SK-N-SH treated with all-trans-retinoic acid at 6 μM for 48 hours (cell line): ENCODE results near the gene ENC1.

Experiments used
- ATAC-seq: fragments of 200-7000 bp; cut with Tn5 transposase; 3 replicates; pipeline ENCODE4 v1.9.1; 2020; ENCODE audit warnings: mild to moderate bottlenecking, moderate library complexity
- ARNTL ChIP-seq: fragments of 450-650 bp; formaldehyde crosslinking; IDR thresholded peaks from 2 replicates; pipeline ENCODE4 v1.5.0; 2020; ENCODE audit warnings: low read depth, mild to moderate bottlenecking, moderate library complexity, borderline replicate concordance
- BACH2 ChIP-seq: fragments of 250-450 bp; sonication (Bioruptor Pico); IDR thresholded peaks from 2 replicates; pipeline ENCODE4 v1.9.0; 2021; ENCODE audit warnings: mild to moderate bottlenecking, borderline replicate concordance
- CREB5 ChIP-seq: fragments of 250-450 bp; sonication (Bioruptor Pico); IDR thresholded peaks from 2 replicates; pipeline ENCODE4 v1.5.1; 2020; ENCODE audit warnings: low read depth, mild to moderate bottlenecking, moderate library complexity
- CSRNP3 ChIP-seq: fragments of 250-450 bp; sonication (Bioruptor Pico); IDR thresholded peaks from 2 replicates; pipeline ENCODE4 v1.5.1; 2021; ENCODE audit warnings: mild to moderate bottlenecking, moderate library complexity
- ESRRG ChIP-seq: fragments of 250-450 bp; sonication (Bioruptor Pico); IDR thresholded peaks from 2 replicates; pipeline ENCODE4 v1.6.1; 2021; ENCODE audit warnings: mild to moderate bottlenecking
- GLIS3 ChIP-seq: fragments of 250-450 bp; sonication (Bioruptor Pico); IDR thresholded peaks from 2 replicates; pipeline ENCODE4 v1.5.0; 2020; ENCODE audit warnings: mild to moderate bottlenecking, moderate library complexity
- ISL1 ChIP-seq: fragments of 250-450 bp; sonication (Bioruptor Pico); IDR thresholded peaks from 2 replicates; pipeline ENCODE4 v2.1.2; 2022; ENCODE audit warnings: mild to moderate bottlenecking, moderate library complexity
- OSR1 ChIP-seq: fragments of 250-450 bp; sonication (Bioruptor Pico); IDR thresholded peaks from 2 replicates; pipeline ENCODE4 v1.8.0; 2022; ENCODE audit warnings: moderate library complexity, mild to moderate bottlenecking, inconsistent platforms
- PATZ1 ChIP-seq: fragments of 250-450 bp; sonication (Bioruptor Pico); IDR thresholded peaks from 2 replicates; pipeline ENCODE4 v1.8.0; 2020; ENCODE audit warnings: mild to moderate bottlenecking, moderate library complexity, borderline replicate concordance
- POU6F1 ChIP-seq: fragments of 250-450 bp; sonication (Bioruptor Pico); IDR thresholded peaks from 2 replicates; pipeline ENCODE4 v1.8.0; 2021; ENCODE audit warnings: low read depth, mild to moderate bottlenecking, moderate library complexity, borderline replicate concordance
- PPARA ChIP-seq: fragments of 250-450 bp; sonication (Bioruptor Pico); IDR thresholded peaks from 2 replicates; pipeline ENCODE4 v1.5.0; 2020; ENCODE audit warnings: mild to moderate bottlenecking, borderline replicate concordance
- RARB ChIP-seq: fragments of 250-450 bp; sonication (Bioruptor Pico); IDR thresholded peaks from 2 replicates; pipeline ENCODE4 v1.8.0; 2021; ENCODE audit warnings: mild to moderate bottlenecking, moderate library complexity
- SNAI2 ChIP-seq: fragments of 250-450 bp; sonication (Bioruptor Pico); IDR thresholded peaks from 2 replicates; pipeline ENCODE4 v1.5.0; 2020; ENCODE audit warnings: mild to moderate bottlenecking, moderate library complexity
- TCF4 ChIP-seq: fragments of 250-450 bp; sonication (Bioruptor Pico); IDR thresholded peaks from 2 replicates; pipeline ENCODE4 v1.8.0; 2021; ENCODE audit warnings: mild to moderate bottlenecking, moderate library complexity, borderline replicate concordance
- TOX ChIP-seq: fragments of 250-450 bp; sonication (Bioruptor Pico); IDR thresholded peaks from 2 replicates; pipeline ENCODE4 v1.8.0; 2021; ENCODE audit warnings: mild to moderate bottlenecking, moderate library complexity, borderline replicate concordance
- TSHZ2 ChIP-seq: fragments of 250-450 bp; sonication (Bioruptor Pico); IDR thresholded peaks from 2 replicates; pipeline ENCODE4 v1.5.0; 2020; ENCODE audit warnings: mild to moderate bottlenecking, moderate library complexity
- ZC3H10 ChIP-seq: fragments of 250-450 bp; sonication (Bioruptor Pico); IDR thresholded peaks from 2 replicates; pipeline ENCODE4 v1.5.1; 2021; ENCODE audit warnings: mild to moderate bottlenecking, moderate library complexity
- ZFP30 ChIP-seq: fragments of 450-650 bp; formaldehyde crosslinking; IDR thresholded peaks from 2 replicates; pipeline ENCODE4 v1.5.0; 2022; ENCODE audit warnings: mild to moderate bottlenecking, moderate library complexity
- ZNF565 ChIP-seq: fragments of 450-650 bp; formaldehyde crosslinking; conservative IDR thresholded peaks from 2 replicates; pipeline ENCODE4 v1.5.0; 2020; ENCODE audit warnings: low read depth, mild to moderate bottlenecking, moderate library complexity
- ZNF70 ChIP-seq: fragments of 450-650 bp; formaldehyde crosslinking; IDR thresholded peaks from 2 replicates; pipeline ENCODE4 v1.5.0; 2020; ENCODE audit warnings: mild to moderate bottlenecking, moderate library complexity
- ZNF8 ChIP-seq: fragments of 450-650 bp; formaldehyde crosslinking; IDR thresholded peaks from 2 replicates; pipeline ENCODE4 v1.5.0; 2020; ENCODE audit warnings: mild to moderate bottlenecking, moderate library complexity

The ENC1 gene

GRCh38 chr5:74599148-74599547, 41.4 kb downstream of the ENC1 start (continued):
- no peak for TF ChIP-seq ZFP30 (CRISPR knock-in tag)
- TF ChIP-seq, all 23 proteins: peak for 0

- TF ChIP-seq ARNTL (no peak), ZFP30 (CRISPR knock-in tag) (no peak), SNAI2 (CRISPR knock-in tag) (no peak), PATZ1 (no peak), GLIS3 (CRISPR knock-in tag) (no peak), CSRNP3 (CRISPR knock-in tag) (no peak), TCF4 (CRISPR knock-in tag) (no peak), TOX (CRISPR knock-in tag) (no peak), CREB5 (CRISPR knock-in tag) (no peak), RARB (CRISPR knock-in tag) (no peak), POU6F1 (CRISPR knock-in tag) (no peak)
Observed at GRCh38 chr5:74598731-74599130, 41.8 kb downstream of the ENC1 start.

GRCh38 chr5:74596927-74597326, 43.6 kb downstream of the ENC1 start:
- TF ChIP-seq RARB (CRISPR knock-in tag) (no peak), OSR1 (no peak), ZNF565 (no peak), ARNTL (no peak), ZNF70 (CRISPR knock-in tag) (no peak), ESRRG (CRISPR knock-in tag) (no peak), ZC3H10 (no peak), BACH2 (no peak), TCF4 (CRISPR knock-in tag) (no peak), GLIS3 (CRISPR knock-in tag) (no peak), ISL1 (no peak), PPARA (CRISPR knock-in tag) (no peak), TSHZ2 (CRISPR knock-in tag) (no peak), ZNF8 (no peak), TOX (CRISPR knock-in tag) (no peak), CREB5 (CRISPR knock-in tag) (no peak), CSRNP3 (CRISPR knock-in tag) (no peak)
- ATAC-seq: no peak

More at GRCh38 chr5:74598731-74599130, 41.8 kb downstream of the ENC1 start:
- no peak for ATAC-seq
